Measurements from ENCODE around the gene GCNT4. TPM values are rescaled to one million over a fixed set of nuclear protein-coding genes. Genes with fewer than 3 reads are reported as not detected.

Gene GCNT4
- total RNA-seq, 1 experiment from 2014 or later: 0.63 TPM

- Histone ChIP-seq H2BK15ac (ENCODE audit: low read depth, low read length) (no peak overlapping the region), H3K4ac (ENCODE audit: low read depth, low read length) (no peak overlapping the region), H3K27ac (ENCODE audit: insufficient read length, low read depth, low read length) (no peak overlapping the region), H3K23me2 (ENCODE audit: insufficient read length, low read depth, low read length, poor library complexity, severe bottlenecking) (no peaks in the 10 kb centered on the region), H3K14ac (ENCODE audit: insufficient read depth, low read length) (no peak overlapping the region), H4K5ac (ENCODE audit: insufficient read length, low read depth, low read length) (no peak overlapping the region), H2BK12ac (ENCODE audit: insufficient read length, low read depth, low read length) (no peak overlapping the region), H4K91ac (ENCODE audit: insufficient read length, low read depth, low read length) (no peak overlapping the region), H3T11ph (ENCODE audit: low read length) (no peak overlapping the region), H3K18ac (ENCODE audit: insufficient read length, low read depth, low read length) (no peak overlapping the region), H4K8ac (replicated peaks; ENCODE audit: insufficient read length, low read depth, low read length) (no peak overlapping the region), H2AFZ (ENCODE audit: low read length) (no peak overlapping the region), H3K4me2 (ENCODE audit: insufficient read depth, insufficient read length, low read length) (no peak overlapping the region), H3K27me3 (ENCODE audit: insufficient read depth, low read length) (no peaks in the 10 kb centered on the region), H3K23ac (ENCODE audit: insufficient read length, low read depth, low read length) (no peak overlapping the region), H2AK5ac (ENCODE audit: insufficient read length, low read length) (no peak overlapping the region), H2BK5ac (ENCODE audit: insufficient read length, low read length) (no peak overlapping the region), H3K9me3 (ENCODE audit: control insufficient read depth, low read depth, low read length) (no peaks in the 10 kb centered on the region), H3K4me1 (ENCODE audit: insufficient read depth, low read length) (peaks cover 3% of the 10 kb centered on the region; the same call in 1 of the 2 replicates), H3K9ac (ENCODE audit: extremely low read depth, insufficient read length, low read length) (no peak overlapping the region), H2BK20ac (ENCODE audit: low read depth, low read length, poor library complexity, severe bottlenecking) (no peak overlapping the region), H4K20me1 (ENCODE audit: control insufficient read depth, insufficient read depth, insufficient read length) (no peaks in the 10 kb centered on the region), H3K79me2 (ENCODE audit: insufficient read depth, low read length) (peaks cover 6% of the 10 kb centered on the region), H3K56ac (ENCODE audit: insufficient read length, low read depth, low read length) (no peak overlapping the region), H2BK120ac (ENCODE audit: low read depth, low read length, poor library complexity, severe bottlenecking) (no peak overlapping the region), H3K79me1 (ENCODE audit: insufficient read depth, low read depth, low read length, poor library complexity, severe bottlenecking) (no peaks in the 10 kb centered on the region)
- Mint-ChIP-seq H3K9me3 (no peaks in the 10 kb centered on the region), H3K27me3 (ENCODE audit: low read depth) (no peaks in the 10 kb centered on the region), H3K36me3 (ENCODE audit: insufficient read depth in 1 of 3, low read depth in 3 of 3) (no peaks in the 10 kb centered on the region), H3K27ac (no peak overlapping the region), H3K4me1 (peaks cover 3 to 13% of the 10 kb centered on the region in 2 experiments; a peak in 3 of 4 replicates), H3K4me3 (no peak overlapping the region)
- TF ChIP-seq, protein P1, sequence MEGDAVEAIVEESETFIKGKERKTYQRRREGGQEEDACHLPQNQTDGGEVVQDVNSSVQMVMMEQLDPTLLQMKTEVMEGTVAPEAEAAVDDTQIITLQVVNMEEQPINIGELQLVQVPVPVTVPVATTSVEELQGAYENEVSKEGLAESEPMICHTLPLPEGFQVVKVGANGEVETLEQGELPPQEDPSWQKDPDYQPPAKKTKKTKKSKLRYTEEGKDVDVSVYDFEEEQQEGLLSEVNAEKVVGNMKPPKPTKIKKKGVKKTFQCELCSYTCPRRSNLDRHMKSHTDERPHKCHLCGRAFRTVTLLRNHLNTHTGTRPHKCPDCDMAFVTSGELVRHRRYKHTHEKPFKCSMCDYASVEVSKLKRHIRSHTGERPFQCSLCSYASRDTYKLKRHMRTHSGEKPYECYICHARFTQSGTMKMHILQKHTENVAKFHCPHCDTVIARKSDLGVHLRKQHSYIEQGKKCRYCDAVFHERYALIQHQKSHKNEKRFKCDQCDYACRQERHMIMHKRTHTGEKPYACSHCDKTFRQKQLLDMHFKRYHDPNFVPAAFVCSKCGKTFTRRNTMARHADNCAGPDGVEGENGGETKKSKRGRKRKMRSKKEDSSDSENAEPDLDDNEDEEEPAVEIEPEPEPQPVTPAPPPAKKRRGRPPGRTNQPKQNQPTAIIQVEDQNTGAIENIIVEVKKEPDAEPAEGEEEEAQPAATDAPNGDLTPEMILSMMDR (conservative IDR thresholded peaks at IDR 0.05): no peak
- WGBS (ENCODE audit: extremely low coverage, insufficient read length, low lambda C conversion rate): no CpG with 5 or more reads among the region's 4 CpGs
- DNase-seq: no peak
Measured at GRCh38 chr5:75040973-75041372, 11.4 kb downstream of the GCNT4 start.
